Measurements from ENCODE around the gene TCF7L2. TPM values are rescaled to one million over a fixed set of nuclear protein-coding genes. Genes with fewer than 3 reads are reported as not detected.
A peak's percentile ranks its signal among the peaks of the same experiment; 100 is the strongest.

The TCF7L2 gene
- total and polyA plus RNA-seq, 9 of the 15 experiments (the other 6 are each of a cell fraction or from before 2014, with no cell fraction given), result 0.32 to 2.8 (median 0.92) TPM

DNA sequence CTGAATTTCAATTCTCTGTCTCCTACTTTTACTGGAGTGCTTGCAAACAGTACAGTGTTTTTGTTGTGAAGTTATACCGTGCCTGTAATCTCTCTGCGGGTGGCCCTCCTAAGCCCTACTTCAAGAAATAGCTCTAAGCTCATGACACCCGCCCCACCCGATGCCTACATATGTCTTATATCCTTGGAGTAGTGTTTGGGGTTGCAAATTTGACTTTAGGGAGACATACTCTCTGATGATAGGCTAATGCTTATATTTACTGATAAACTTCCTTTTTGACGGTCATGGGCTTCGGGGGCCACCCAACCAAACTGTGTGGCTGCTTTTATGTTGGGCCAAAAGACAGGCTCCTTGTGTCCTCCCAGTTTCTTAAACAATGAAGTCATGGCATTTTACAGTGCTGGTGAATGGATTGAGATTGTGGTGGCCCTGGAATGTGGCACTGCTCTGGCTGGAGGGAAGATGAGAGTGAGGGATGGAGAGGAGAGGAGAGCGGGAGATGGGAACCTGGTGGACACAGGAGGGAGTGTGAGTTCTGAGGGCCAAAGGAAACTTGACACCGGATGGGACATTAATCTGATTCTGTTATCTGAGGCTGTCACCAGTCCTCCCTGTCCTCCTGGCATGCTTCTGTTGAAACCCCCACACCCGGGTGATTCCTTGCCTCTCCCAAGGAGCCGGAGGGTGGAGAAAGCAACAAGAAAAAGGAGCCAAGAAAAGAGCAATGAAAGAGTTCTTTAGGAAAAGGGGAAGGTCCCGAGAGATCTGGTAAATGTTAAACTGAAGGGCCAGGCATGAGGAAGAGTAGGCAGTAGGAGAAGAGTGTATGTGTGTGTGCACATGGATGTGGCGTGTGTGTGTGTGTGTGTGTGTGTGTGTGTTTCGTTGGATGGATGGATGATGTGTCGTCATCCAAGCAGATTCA, 113.3 kb downstream of the TCF7L2 start (continued):
- TF ChIP-seq SMARCA4 (IDR thresholded peaks at IDR 0.05) (peak; percentile 78), ZNF707 (CRISPR knock-in tag; conservative IDR thresholded peaks at IDR 0.05) (no peak), RFX1 (IDR thresholded peaks at IDR 0.05) (no peak), SMAD2 (IDR thresholded peaks at IDR 0.05; ENCODE audit: low read depth, low read length) (no peak), ZNF561 (CRISPR knock-in tag; conservative IDR thresholded peaks at IDR 0.05) (no peak), ARID1B (IDR thresholded peaks at IDR 0.05) (peak; percentile 89), ILK (tag; IDR thresholded peaks at IDR 0.05; ENCODE audit: borderline replicate concordance, low read depth) (no peak), KDM5B (IDR thresholded peaks at IDR 0.05; ENCODE audit: insufficient replicate concordance, low read depth, low read length) (no peak), NFIX (CRISPR knock-in tag; IDR thresholded peaks at IDR 0.05; ENCODE audit: low read depth) (no peak), PHF8 (IDR thresholded peaks at IDR 0.05; ENCODE audit: borderline replicate concordance, low read length) (no peak), RBM25 (IDR thresholded peaks at IDR 0.05; ENCODE audit: low read depth, low read length, severe bottlenecking) (no peak), RBM22 (IDR thresholded peaks at IDR 0.05; ENCODE audit: low read depth, low read length, poor library complexity, severe bottlenecking) (no peak), CAMTA2 (CRISPR knock-in tag; conservative IDR thresholded peaks at IDR 0.05) (no peak), MAFG (tag; conservative IDR thresholded peaks at IDR 0.05) (no peak)
- TF ChIP-seq, protein P1, sequence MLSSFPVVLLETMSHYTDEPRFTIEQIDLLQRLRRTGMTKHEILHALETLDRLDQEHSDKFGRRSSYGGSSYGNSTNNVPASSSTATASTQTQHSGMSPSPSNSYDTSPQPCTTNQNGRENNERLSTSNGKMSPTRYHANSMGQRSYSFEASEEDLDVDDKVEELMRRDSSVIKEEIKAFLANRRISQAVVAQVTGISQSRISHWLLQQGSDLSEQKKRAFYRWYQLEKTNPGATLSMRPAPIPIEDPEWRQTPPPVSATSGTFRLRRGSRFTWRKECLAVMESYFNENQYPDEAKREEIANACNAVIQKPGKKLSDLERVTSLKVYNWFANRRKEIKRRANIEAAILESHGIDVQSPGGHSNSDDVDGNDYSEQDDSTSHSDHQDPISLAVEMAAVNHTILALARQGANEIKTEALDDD (IDR thresholded peaks at IDR 0.05), result no peak; the same call in 1 of the 2 replicates
- TF ChIP-seq, protein P2, sequence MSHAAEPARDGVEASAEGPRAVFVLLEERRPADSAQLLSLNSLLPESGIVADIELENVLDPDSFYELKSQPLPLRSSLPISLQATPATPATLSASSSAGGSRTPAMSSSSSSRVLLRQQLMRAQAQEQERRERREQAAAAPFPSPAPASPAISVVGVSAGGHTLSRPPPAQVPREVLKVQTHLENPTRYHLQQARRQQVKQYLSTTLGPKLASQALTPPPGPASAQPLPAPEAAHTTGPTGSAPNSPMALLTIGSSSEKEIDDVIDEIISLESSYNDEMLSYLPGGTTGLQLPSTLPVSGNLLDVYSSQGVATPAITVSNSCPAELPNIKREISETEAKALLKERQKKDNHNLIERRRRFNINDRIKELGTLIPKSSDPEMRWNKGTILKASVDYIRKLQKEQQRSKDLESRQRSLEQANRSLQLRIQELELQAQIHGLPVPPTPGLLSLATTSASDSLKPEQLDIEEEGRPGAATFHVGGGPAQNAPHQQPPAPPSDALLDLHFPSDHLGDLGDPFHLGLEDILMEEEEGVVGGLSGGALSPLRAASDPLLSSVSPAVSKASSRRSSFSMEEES (CRISPR knock-in tag; IDR thresholded peaks at IDR 0.05), result no peak
- TF ChIP-seq, protein P3, sequence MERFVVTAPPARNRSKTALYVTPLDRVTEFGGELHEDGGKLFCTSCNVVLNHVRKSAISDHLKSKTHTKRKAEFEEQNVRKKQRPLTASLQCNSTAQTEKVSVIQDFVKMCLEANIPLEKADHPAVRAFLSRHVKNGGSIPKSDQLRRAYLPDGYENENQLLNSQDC (CRISPR knock-in tag; IDR thresholded peaks at IDR 0.05), result no peak
- TF ChIP-seq, protein P4, sequence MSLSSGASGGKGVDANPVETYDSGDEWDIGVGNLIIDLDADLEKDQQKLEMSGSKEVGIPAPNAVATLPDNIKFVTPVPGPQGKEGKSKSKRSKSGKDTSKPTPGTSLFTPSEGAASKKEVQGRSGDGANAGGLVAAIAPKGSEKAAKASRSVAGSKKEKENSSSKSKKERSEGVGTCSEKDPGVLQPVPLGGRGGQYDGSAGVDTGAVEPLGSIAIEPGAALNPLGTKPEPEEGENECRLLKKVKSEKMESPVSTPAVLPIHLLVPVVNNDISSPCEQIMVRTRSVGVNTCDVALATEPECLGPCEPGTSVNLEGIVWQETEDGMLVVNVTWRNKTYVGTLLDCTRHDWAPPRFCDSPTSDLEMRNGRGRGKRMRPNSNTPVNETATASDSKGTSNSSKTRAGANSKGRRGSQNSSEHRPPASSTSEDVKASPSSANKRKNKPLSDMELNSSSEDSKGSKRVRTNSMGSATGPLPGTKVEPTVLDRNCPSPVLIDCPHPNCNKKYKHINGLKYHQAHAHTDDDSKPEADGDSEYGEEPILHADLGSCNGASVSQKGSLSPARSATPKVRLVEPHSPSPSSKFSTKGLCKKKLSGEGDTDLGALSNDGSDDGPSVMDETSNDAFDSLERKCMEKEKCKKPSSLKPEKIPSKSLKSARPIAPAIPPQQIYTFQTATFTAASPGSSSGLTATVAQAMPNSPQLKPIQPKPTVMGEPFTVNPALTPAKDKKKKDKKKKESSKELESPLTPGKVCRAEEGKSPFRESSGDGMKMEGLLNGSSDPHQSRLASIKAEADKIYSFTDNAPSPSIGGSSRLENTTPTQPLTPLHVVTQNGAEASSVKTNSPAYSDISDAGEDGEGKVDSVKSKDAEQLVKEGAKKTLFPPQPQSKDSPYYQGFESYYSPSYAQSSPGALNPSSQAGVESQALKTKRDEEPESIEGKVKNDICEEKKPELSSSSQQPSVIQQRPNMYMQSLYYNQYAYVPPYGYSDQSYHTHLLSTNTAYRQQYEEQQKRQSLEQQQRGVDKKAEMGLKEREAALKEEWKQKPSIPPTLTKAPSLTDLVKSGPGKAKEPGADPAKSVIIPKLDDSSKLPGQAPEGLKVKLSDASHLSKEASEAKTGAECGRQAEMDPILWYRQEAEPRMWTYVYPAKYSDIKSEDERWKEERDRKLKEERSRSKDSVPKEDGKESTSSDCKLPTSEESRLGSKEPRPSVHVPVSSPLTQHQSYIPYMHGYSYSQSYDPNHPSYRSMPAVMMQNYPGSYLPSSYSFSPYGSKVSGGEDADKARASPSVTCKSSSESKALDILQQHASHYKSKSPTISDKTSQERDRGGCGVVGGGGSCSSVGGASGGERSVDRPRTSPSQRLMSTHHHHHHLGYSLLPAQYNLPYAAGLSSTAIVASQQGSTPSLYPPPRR (CRISPR knock-in tag; IDR thresholded peaks at IDR 0.05; ENCODE audit: borderline replicate concordance), result no peak
- TF ChIP-seq, protein P5, sequence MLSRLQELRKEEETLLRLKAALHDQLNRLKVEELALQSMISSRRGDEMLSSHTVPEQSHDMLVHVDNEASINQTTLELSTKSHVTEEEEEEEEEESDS (CRISPR knock-in tag; IDR thresholded peaks at IDR 0.05), result no peak
